HG02840 (cell line): Measurements from ENCODE around the gene PTPRK.
"Not testable (repeated sequence)": the region's sequence is repeated elsewhere in the genome, so short reads cannot be mapped to it uniquely, and the experiment has no call there.

Source experiments
- ATAC-seq: cut with Tn5 transposase; IDR thresholded peaks from one replicate; pipeline ENCODE4 v1.9.1; 2021; ENCODE audit warnings: mild to moderate bottlenecking, moderate library complexity, moderate number of reproducible peaks; ENCODE audit not compliant: unreplicated experiment, low FRiP score

Gene PTPRK

DNA sequence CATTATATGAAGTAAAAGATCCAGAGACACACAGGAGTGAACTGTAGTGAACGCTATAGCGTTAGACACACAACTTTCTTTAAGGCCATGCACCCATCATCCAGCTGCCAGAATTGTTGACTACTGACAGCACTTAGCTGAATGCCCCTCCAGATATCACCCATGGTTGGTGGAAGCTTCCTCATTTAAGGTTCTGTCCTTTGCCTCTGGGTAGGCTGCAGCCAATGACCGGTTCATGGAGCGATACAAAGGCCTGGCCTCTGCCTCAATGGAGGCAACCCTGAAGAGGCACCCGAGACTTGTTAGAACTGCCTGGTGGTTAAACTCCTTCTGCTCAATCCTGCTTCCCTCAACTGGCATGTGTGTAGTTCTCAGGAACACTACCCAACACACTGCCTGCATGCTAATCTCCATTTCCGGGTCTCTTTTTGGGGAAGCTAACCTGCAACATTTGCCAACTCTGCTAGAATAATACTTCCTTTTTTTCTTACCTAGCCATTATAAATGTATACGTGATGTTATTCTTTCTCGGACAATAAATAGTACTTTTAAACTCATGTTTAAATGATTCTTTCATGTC is 569.7 kb downstream of the PTPRK start:
- peak; percentile 38 for ATAC-seq

- ATAC-seq, result no peak
Observed at GRCh38 chr6:127949251-127949650, 571.1 kb downstream of the PTPRK start.

DNA sequence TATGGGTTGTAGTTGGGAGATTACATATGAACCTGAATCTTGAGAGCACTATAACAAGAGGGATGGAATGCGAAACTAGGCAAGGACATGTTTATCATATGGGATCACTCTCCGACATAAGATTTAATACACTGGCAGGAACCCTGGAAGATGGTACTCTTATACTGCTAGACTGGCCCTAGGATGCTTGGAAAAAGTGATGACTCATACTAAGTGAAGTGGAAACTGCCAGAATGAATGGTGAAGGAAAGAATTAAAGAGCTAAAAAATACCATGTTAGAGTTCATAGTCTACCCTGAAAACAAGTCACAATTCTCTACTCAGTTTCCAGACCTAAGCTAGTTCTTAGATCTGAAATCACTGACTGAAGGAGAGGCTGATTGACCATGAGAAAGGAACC is 574.0 kb downstream of the PTPRK start:
- no peak for ATAC-seq

DNA sequence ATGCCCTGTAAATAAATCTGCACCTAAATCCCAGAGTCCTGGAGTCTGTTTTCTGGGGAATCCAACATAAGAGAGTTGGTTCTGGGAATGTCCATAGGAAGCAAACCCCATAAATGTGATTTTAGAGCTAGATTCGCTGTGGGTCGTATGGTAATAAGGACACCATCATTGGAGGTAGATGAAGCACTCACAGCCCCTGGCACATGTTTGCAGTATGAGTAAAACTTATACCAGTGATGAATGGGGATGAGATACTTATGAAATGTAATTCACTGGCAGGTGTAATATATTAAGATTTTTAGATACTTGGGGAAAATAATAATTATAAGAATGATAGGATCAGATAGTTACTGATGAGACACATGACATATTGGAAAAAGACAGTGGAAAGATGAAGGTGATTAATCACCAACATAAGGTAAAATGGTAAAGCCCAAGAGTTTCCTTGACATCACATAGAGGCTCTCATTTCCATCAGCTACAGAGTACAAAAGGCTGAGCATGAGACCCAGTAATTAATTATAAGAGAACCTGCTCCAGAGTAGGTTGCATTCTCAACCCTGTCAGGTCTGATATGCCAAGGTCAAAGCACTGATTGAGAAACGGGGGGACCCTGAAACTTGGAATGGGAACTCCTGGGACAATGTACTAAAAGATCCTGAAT is 574.8 kb downstream of the PTPRK start:
- ATAC-seq, result no peak

- ATAC-seq, result no peak
Observed at GRCh38 chr6:127941228-127941627, 579.2 kb downstream of the PTPRK start.

DNA sequence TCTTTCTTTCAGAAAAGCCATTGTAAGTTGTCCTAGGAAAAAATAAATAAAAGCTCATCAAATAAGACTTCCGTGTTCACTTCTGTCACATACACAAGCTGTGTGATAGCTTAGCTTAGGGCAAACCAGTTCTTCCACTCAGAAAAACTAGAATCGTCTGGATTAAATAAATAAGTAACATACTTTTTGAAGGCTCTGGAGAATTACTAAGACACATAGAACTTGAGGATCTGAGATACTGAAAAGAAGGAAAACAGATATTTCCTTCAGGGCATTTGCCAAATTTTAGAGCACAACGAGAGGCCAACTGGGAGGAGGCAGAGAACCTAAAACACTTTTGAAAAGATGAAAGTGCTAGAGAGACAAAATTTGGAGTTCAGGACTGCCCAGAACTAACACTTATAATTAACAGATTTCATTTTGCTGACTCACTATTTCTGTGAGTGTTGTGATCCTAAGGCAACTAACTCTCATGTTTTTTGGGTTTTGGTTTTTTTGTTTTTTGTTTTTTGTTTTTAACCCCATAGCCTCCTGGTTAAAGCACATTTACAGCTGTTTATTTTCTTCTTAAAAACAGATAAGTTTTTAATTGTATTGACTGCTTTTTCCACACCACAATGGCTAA is 580.8 kb downstream of the PTPRK start:
- ATAC-seq, result no peak

DNA sequence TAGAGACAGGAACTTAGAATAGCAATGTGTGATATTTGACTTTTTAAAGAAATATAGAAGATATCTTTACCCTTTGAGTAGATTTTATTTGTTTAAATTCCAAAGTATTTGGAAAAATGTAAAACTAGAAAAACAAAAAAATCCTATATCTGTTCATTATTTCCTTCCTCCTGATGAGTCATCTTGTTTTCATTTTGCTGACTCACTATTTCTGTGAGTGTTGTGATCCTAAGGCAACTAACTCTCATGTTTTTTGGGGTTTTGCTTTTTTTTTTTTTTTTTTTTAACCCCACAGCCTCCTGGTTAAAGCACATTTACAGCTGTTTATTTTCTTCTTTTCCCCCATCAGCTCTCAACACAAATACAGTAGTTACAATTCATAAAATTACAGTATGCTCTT is 581.7 kb downstream of the PTPRK start:
- no peak for ATAC-seq

DNA sequence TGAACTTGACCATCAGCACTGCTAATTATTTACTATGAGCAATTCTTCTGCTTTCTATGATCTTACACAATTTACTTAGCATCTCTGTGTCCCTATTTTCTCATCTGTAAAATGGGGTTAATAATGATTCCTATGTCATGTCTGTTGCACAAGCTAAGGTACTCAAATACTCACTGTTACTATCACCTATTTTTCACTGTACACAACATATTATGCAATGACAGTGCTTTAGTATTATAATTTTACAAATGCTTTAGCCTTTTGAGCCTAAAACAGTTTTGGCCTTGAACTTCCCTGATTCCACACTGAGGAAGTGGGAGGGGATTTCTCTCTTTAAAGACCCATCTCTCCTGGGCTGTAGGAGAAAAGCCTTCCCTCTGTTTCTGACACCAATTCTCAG is 582.7 kb downstream of the PTPRK start:
- ATAC-seq, result no peak

DNA sequence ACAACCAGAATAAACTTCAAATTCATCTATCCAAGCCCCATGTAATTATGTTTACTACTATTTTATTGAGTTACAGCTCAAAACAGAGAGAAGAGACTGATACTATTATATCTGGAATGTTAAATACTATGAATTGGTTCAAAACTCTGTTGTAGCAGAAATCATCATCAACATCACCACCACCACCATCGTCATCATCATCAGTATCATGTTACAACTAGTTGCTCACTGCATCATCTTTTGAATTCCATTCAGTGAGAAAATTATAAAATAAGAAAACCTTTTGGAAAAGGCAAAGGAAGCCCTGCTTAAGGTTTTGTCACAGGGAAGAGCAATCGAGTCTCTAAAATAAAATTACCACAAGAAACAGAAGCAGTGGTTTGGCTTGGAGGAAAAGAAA is 583.3 kb downstream of the PTPRK start:
- no peak for ATAC-seq

- ATAC-seq, result no peak
Observed at GRCh38 chr6:127934956-127935355, 585.4 kb downstream of the PTPRK start.

GRCh38 chr6:127933852-127934840 is 586.3 kb downstream of the PTPRK start:
- ATAC-seq, result no peak

- ATAC-seq, result no peak
Observed at GRCh38 chr6:127933137-127933536, 587.3 kb downstream of the PTPRK start.

DNA sequence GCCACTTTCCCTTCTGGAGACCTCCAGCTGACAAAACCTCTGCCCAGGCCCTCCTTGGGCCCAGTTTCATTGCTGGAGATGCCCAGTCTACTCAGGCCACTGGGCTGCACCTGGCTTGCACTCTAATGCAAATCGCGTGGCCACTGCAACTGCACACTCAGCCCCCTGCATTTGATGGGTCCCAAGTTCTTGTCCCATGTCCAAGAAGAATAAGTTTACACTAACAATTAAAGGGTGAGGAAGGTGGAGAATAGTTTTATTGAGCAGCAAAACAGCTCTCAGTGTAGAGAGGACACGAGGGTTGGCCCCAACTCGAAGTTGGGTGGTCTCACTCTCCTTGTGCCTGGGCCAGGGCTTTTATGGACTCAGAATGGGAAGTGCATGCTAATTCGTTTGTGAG is 587.7 kb downstream of the PTPRK start:
- no peak for ATAC-seq

GRCh38 chr6:127926441-127926840 is 594.0 kb downstream of the PTPRK start:
- not testable (repeated sequence) for ATAC-seq

DNA sequence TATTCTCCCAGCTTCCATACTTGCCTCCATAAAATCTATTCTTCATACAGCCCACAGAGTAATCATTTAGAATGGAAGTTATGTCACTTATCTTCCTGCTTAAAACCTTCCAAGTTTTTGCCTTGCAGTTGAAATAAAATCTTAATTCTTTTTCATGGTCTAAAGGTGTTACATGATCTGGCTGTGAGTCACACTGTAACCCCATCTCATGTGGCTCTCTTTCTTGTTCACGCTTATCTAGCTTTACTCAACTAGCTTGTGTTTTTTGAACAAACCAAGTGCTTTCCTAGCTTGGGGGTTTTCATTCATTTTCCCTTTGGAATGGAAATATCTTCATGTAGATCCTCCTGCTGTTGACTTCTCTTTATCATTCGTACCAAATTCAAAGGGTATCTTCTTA is 596.0 kb downstream of the PTPRK start:
- ATAC-seq, result no peak

DNA sequence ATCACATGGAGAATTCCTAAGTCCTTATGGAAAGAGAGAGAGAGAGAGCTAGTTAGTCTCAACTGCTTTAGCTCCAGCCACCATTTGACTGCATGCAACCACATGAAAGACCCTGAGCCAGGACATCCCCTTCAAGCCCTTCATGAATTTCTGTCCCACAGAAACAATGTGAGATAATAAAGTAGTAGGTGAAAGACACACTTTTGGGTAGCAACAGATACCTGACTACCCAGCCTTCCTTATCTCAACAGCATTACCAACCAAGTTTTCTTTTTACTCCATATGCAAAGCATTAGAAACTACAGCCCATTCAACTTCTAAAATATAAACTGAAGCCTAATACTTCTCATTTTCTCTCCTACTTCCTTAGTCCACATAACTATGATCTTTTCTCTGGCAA is 596.4 kb downstream of the PTPRK start:
- ATAC-seq, result no peak

GRCh38 chr6:127923135-127923534 is 597.3 kb downstream of the PTPRK start:
- ATAC-seq, result no peak

DNA sequence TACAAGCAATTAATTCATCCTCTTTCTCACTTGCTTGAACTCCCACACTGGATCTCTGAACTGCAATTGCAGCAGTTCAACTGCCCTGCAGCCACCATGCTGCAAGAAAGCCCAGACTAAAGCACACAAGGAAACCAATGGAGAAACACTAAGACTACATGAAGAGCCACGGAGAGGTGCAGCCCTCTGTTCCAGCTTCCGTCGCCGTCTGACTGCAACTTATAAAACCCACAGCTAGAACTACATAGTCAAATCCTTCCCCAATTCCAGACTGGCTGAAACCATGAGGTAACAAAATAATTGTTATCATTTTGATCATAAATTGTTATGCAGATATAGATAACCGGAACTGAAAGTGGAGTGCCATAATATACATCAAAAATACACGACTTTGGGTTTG is 598.4 kb downstream of the PTPRK start:
- no peak for ATAC-seq

GRCh38 chr6:127920804-127921203 is 599.6 kb downstream of the PTPRK start:
- ATAC-seq, result no peak
